CD14-positive monocyte (primary cell): ENCODE measurements around the gene GABRG3. TPM values are rescaled to one million over a fixed set of nuclear protein-coding genes. Genes with fewer than 3 reads are reported as not detected.

Experiments
- DNase-seq, 3 donors: peaks; one replicate each; pipeline ENCODE4 v3.0.0-alpha.2; 2011 to 2022
- H2AFZ ChIP-seq: 2 replicates; pipeline ENCODE4 v1.6.0; 2012; ENCODE audit warnings: mild to moderate bottlenecking, low read depth, low read length, inconsistent platforms; ENCODE audit not compliant: insufficient read depth, poor library complexity, severe bottlenecking
- H3K27ac ChIP-seq, 2 donors: 1 replicate in 1 of 2; 2 replicates in 1 of 2; pipeline ENCODE4 v1.5.1; 2012 to 2013; ENCODE audit warnings: low read length in 2 of 2, control low read depth in 1 of 2, inconsistent platforms in 1 of 2, low read depth in 1 of 2, mild to moderate bottlenecking in 1 of 2
- H3K27me3 ChIP-seq, 2 donors: one replicate each; pipeline versions ENCODE4 v1.6.0 to v1.6.1; 2011 to 2013; ENCODE audit warnings: low read length in 2 of 2; ENCODE audit not compliant: control insufficient read depth in 2 of 2, insufficient read depth in 2 of 2
- H3K36me3 ChIP-seq, 2 donors: replicated peaks in 1 of 2; 1 replicate in 1 of 2; 2 replicates in 1 of 2; pipeline versions ENCODE4 v1.5.1 to v1.6.1; 2012 to 2013; ENCODE audit warnings: low read length in 2 of 2, control low read depth in 1 of 2, inconsistent platforms in 1 of 2, mild to moderate bottlenecking in 1 of 2; ENCODE audit not compliant: insufficient read depth in 2 of 2, control insufficient read depth in 1 of 2
- H3K4me1 ChIP-seq, 2 donors: 1 replicate in 1 of 2; 2 replicates in 1 of 2; pipeline versions ENCODE4 v1.5.1 to v1.6.1; 2012 to 2013; ENCODE audit warnings: low read length in 2 of 2, control low read depth in 1 of 2, inconsistent platforms in 1 of 2, mild to moderate bottlenecking in 1 of 2, moderate library complexity in 1 of 2; ENCODE audit not compliant: insufficient read depth in 2 of 2, control insufficient read depth in 1 of 2
- H3K4me2 ChIP-seq: replicated peaks from 2 replicates; pipeline ENCODE3; 2012; ENCODE audit warnings: low read length, moderate library complexity, mild to moderate bottlenecking; ENCODE audit not compliant: poor library complexity, severe bottlenecking; ENCODE audit errors: extremely low read depth
- H3K4me3 ChIP-seq, 3 experiments: fragments of 200-600 bp in 1 of 3; sonication (generic) in 1 of 3; replicated peaks in 1 of 3; 1 replicate in 2 of 3; 2 replicates in 1 of 3; pipeline ENCODE4 v1.5.1; 2011 to 2013; ENCODE audit warnings: low read length in 3 of 3, mild to moderate bottlenecking in 3 of 3, control low read depth in 2 of 3, low read depth in 2 of 3, inconsistent platforms in 1 of 3, moderate library complexity in 1 of 3
- H3K79me2 ChIP-seq: 2 replicates; pipeline ENCODE4 v1.6.0; 2012; ENCODE audit warnings: mild to moderate bottlenecking, control low read depth, inconsistent platforms, low read length, moderate library complexity; ENCODE audit not compliant: insufficient read depth
- H3K9ac ChIP-seq: 2 replicates; pipeline ENCODE4 v1.6.0; 2017; ENCODE audit warnings: low read length, mild to moderate bottlenecking; ENCODE audit not compliant: insufficient read depth, poor library complexity, severe bottlenecking
- H3K9me3 ChIP-seq, 2 donors: replicated peaks in 1 of 2; 1 replicate in 1 of 2; 2 replicates in 1 of 2; pipeline versions ENCODE4 v1.5.1 to v1.6.1; 2012 to 2013; ENCODE audit warnings: low read length in 2 of 2, control low read depth in 1 of 2; ENCODE audit not compliant: control insufficient read depth in 1 of 2, insufficient read depth in 1 of 2
- H4K20me1 ChIP-seq: 2 replicates; pipeline ENCODE4 v1.6.0; 2012; ENCODE audit warnings: mild to moderate bottlenecking, low read length, control low read depth, moderate library complexity; ENCODE audit not compliant: insufficient read depth
- H3K27ac Mint-ChIP-seq, 7 donors: one replicate each; pipeline ENCODE4 v1.8.0; 2020; ENCODE audit warnings: mild to moderate bottlenecking in 7 of 7, mixed read lengths in 7 of 7, moderate library complexity in 6 of 7, inconsistent platforms in 2 of 7
- H3K27me3 Mint-ChIP-seq, 3 donors: one replicate each; pipeline ENCODE4 v1.8.0; 2021 to 2022; ENCODE audit warnings: low read depth in 3 of 3, mild to moderate bottlenecking in 3 of 3, mixed read lengths in 3 of 3, moderate library complexity in 3 of 3, inconsistent platforms in 1 of 3
- H3K36me3 Mint-ChIP-seq, 2 donors: one replicate each; pipeline ENCODE4 v1.8.0; 2020; ENCODE audit warnings: mixed read lengths in 2 of 2, inconsistent platforms in 1 of 2, mild to moderate bottlenecking in 1 of 2
- H3K4me1 Mint-ChIP-seq: one replicate; pipeline ENCODE4 v1.8.0; 2020; ENCODE audit warnings: mild to moderate bottlenecking, mixed read lengths
- H3K4me3 Mint-ChIP-seq, 2 donors: one replicate each; pipeline ENCODE4 v1.8.0; 2020; ENCODE audit warnings: mild to moderate bottlenecking in 2 of 2, mixed read lengths in 2 of 2, moderate library complexity in 1 of 2
- H3K9me3 Mint-ChIP-seq, 7 donors: one replicate each; pipeline ENCODE4 v1.8.0; 2020 to 2022; ENCODE audit warnings: mixed read lengths in 7 of 7, mild to moderate bottlenecking in 6 of 7, moderate library complexity in 6 of 7, inconsistent platforms in 2 of 7
- WGBS: methylation state at CpG from one replicate; pipeline ENCODE4 v1.1.5; 2013; ENCODE audit warnings: missing lambda C conversion rate; ENCODE audit not compliant: insufficient coverage; 5-methylcytosine and 5-hydroxymethylcytosine counted together
- intact Hi-C, 2 donors: fragments of 100-400 bp; cut with micrococcal nuclease; formaldehyde crosslinking; loops; one replicate each; pipeline versions ENCODE4 v1.15.0 to v1.15.1; 2023
- polyA plus RNA-seq, 3 donors: library from polyadenylated mRNA; depleted of rRNA in 1 of 3; unstranded in 2 of 3; stranded (reverse) in 1 of 3; fragments of 300-500 nt in 2 of 3; fragments of >200 nt in 1 of 3; fragmentation: Illumina TruSeq in 2 of 3; gene quantifications; 1 replicate in 2 of 3; 2 replicates in 1 of 3; pipeline ENCODE4 v1.2.3, GENCODE V29; 2012 to 2021
- TF ChIP-seq, protein P1 (sequence below): fragments of 200-600 bp; IDR thresholded peaks from one replicate; pipeline ENCODE4 v1.8.0; 2022; ENCODE audit warnings: antibody characterized with exemption, mild to moderate bottlenecking

Gene GABRG3
- polyA plus RNA-seq, 3 donors: not detected

DNA sequence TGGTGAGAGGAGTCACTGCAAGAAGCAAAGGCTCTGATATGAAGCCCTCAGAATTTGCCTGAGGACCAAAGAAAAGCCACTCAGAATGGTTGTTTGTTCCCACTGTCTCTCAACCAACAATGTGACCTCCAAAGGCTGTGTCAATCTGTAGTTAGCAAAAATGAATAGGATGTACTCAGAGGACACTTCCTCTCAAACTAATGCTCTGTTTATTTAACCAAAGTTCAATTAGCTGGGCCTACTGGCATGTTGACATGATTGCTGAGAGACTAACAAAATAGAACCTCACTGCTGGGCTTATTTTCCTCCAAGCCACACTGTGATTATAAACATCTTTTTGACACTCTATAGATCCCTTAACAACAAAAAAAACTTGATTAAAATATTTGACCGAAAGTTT is 605.6 kb downstream of the GABRG3 start:
- no peak overlapping the region for H3K4me3 ChIP-seq
- no peak overlapping the region for H3K27ac ChIP-seq
- H3K36me3 ChIP-seq: no peaks in the 10 kb centered on the region
- no peak overlapping the region for H3K4me2 ChIP-seq
- no peaks in the 10 kb centered on the region for H3K4me1 Mint-ChIP-seq
- peaks cover 44 to 46% of the 10 kb centered on the region in 2 donors for H3K9me3 ChIP-seq
- TF ChIP-seq, protein P1, sequence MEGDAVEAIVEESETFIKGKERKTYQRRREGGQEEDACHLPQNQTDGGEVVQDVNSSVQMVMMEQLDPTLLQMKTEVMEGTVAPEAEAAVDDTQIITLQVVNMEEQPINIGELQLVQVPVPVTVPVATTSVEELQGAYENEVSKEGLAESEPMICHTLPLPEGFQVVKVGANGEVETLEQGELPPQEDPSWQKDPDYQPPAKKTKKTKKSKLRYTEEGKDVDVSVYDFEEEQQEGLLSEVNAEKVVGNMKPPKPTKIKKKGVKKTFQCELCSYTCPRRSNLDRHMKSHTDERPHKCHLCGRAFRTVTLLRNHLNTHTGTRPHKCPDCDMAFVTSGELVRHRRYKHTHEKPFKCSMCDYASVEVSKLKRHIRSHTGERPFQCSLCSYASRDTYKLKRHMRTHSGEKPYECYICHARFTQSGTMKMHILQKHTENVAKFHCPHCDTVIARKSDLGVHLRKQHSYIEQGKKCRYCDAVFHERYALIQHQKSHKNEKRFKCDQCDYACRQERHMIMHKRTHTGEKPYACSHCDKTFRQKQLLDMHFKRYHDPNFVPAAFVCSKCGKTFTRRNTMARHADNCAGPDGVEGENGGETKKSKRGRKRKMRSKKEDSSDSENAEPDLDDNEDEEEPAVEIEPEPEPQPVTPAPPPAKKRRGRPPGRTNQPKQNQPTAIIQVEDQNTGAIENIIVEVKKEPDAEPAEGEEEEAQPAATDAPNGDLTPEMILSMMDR: no peak
- H3K27me3 Mint-ChIP-seq: peaks cover 0 to 1% (median 0%) of the 10 kb centered on the region in 3 donors
- no peaks in the 10 kb centered on the region for H3K36me3 Mint-ChIP-seq
- H3K9ac ChIP-seq: no peak overlapping the region
- H2AFZ ChIP-seq: no peak overlapping the region
- peaks cover 10 to 45% (median 20%) of the 10 kb centered on the region in 7 donors for H3K9me3 Mint-ChIP-seq
- H3K4me1 ChIP-seq: no peaks in the 10 kb centered on the region
- H3K27me3 ChIP-seq: no peaks in the 10 kb centered on the region
- no CpG with 5 or more reads among the region's 1 CpG for WGBS
- H4K20me1 ChIP-seq: no peaks in the 10 kb centered on the region
- intact Hi-C loops: no loop called here
- no peaks in the 10 kb centered on the region for H3K79me2 ChIP-seq
- no peak for DNase-seq
- no peak overlapping the region for H3K4me3 Mint-ChIP-seq
- H3K27ac Mint-ChIP-seq: no peak overlapping the region

DNA sequence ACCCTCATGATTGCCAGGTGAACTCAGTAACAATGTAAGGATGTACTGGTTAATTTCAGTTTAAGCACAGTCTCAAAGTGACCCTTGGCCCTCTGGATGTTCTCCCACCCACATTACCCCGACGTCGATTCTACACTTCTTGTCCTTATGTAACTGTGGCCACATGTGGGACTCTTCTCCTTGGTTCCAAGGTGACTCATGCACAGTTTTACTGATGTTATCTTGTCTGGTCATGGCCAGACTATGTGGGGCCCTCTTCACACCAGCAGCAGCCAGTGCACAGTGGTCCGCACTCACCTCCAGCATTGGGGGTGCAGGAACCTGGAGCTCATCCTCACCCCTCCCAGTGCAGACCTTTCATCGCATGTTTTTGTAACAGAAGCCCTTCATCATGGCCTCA is 608.8 kb downstream of the GABRG3 start:
- no peaks in the 10 kb centered on the region for H4K20me1 ChIP-seq
- H3K9me3 ChIP-seq: peaks cover 34 to 36% of the 10 kb centered on the region in 2 donors
- no peak overlapping the region for H3K4me2 ChIP-seq
- no peak overlapping the region for H2AFZ ChIP-seq
- no peak overlapping the region for H3K9ac ChIP-seq
- no peaks in the 10 kb centered on the region for H3K27me3 ChIP-seq
- H3K36me3 ChIP-seq: no peaks in the 10 kb centered on the region
- no peak overlapping the region for H3K27ac ChIP-seq
- H3K36me3 Mint-ChIP-seq: no peaks in the 10 kb centered on the region
- no peaks in the 10 kb centered on the region for H3K4me1 Mint-ChIP-seq
- no peak overlapping the region for H3K27ac Mint-ChIP-seq
- 91% methylated on average over 3 of the region's 5 CpGs for WGBS
- no peaks in the 10 kb centered on the region for H3K4me1 ChIP-seq
- no peaks in the 10 kb centered on the region for H3K79me2 ChIP-seq
- peaks cover 4 to 37% (median 10%) of the 10 kb centered on the region in 7 donors for H3K9me3 Mint-ChIP-seq
- DNase-seq: no peak
- H3K27me3 Mint-ChIP-seq: peaks cover 0 to 1% (median 0%) of the 10 kb centered on the region in 3 donors
- intact Hi-C loops: no loop called here
- TF ChIP-seq, protein P1: no peak
- no peak overlapping the region for H3K4me3 ChIP-seq
- H3K4me3 Mint-ChIP-seq: no peak overlapping the region
